NCI-H146 (cell line): ENCODE measurements around the gene MS4A5.

ENCODE experiments used
- DNase-seq: peaks from one replicate; lab custom pipeline; 2025; lab: John Stamatoyannopoulos, UW

MS4A5 gene

DNA sequence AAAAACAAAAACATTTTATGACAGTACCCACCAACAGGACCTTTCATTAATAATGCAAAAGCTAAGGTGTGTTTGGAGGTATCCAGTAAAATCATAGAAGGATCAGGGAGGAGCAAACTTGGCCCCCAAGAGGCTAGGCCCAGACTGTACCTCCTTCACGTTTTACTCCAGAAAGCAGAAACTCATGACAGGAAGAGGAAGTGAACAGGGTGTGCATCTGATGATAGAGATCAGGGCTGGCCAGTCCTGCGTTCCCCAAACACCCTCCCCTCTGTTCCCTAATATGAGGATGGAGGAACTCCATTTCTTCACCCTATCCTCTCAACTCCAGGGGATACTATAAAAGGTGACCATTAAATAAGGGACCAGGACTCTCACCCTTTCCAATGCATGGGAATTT lies 53.0 kb downstream of the MS4A5 start:
- DNase-seq = no peak

GRCh38 chr11:60485987-60486386 lies 56.6 kb downstream of the MS4A5 start:
- DNase-seq = no peak

- DNase-seq = no peak
Observed at GRCh38 chr11:60492488-60493009, 63.2 kb downstream of the MS4A5 start, which contains the start of gene MS4A12. TSS of gene MS4A12 (plus strand) at chr11:60492778. CDS start at chr11:60497319, 4,541 bp downstream.

DNA sequence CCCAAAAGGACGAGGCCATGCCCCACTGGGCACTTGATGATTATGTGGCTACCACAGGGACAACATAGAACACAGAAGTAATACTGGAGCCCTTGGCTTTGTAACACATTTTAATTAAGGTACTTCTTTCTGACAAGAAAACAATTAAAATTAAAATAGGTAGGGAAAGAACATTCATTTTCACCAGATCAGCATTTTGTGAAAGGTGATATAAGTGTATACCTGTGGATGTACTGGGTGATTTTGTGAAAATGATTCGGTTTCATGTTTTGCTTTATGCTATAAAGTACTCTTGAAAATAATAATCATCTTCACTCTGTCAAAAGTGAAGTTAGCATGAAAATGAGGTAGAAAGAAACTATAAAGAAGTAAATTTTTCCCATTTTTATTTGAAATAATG lies 64.1 kb downstream of the MS4A5 start:
- no peak for DNase-seq
